ENCODE results near the gene ARL16.

The ARL16 gene

DNA sequence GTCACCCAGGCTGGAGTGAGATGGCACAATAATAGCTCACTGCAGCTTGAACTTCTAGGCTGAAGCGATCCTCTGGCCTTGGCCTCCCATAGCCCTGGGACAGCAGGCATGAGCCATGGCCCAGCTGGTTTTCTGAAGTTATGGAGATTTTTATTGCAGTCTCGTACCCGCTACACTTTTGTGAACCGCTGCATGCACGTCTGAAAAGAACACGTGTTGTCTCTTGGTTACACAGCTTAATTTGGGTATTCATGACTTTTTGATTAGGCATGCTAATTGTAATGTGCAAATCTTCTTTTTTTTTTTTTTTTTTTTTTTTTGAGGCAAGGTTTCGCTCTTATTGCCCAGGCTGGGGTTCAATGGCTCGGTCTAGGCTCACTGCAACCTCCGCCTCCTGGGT lies 41.8 kb upstream of the ARL16 start:
- Histone ChIP-seq H3K9me3 (ENCODE audit: insufficient read depth, low read length) (no peaks in the 10 kb centered on the region), H3K4me3 (ENCODE audit: low read length) (no peak overlapping the region), H3K4me1 (ENCODE audit: low read length) (peaks cover 10% of the 10 kb centered on the region), H3K27ac (ENCODE audit: low read length) (no peak overlapping the region), H3K9ac (ENCODE audit: low read length) (no peak overlapping the region), H3K27me3 (ENCODE audit: low read depth, low read length) (peaks cover 10% of the 10 kb centered on the region; the same call in 1 of the 2 replicates), H3K36me3 (replicated peaks; ENCODE audit: low read depth, low read length) (no peaks in the 10 kb centered on the region), H4K20me1 (ENCODE audit: insufficient read depth, low read length) (no peaks in the 10 kb centered on the region), H3K79me2 (ENCODE audit: low read length) (no peaks in the 10 kb centered on the region), H2AFZ (ENCODE audit: low read depth, low read length) (no peak overlapping the region), H3K4me2 (ENCODE audit: low read length) (no peak overlapping the region)
- TF ChIP-seq CTCF (IDR thresholded peaks at IDR 0.05; ENCODE audit: low read depth, low read length) (no peak), EZH2phosphoT487 (IDR thresholded peaks at IDR 0.05; ENCODE audit: low read depth) (no peak)

- H3K36me3 ChIP-seq (replicated peaks; ENCODE audit: low read depth, low read length), result no peaks in the 10 kb centered on the region
- H3K27ac ChIP-seq (ENCODE audit: low read length), result no peak overlapping the region
- H3K9me3 ChIP-seq (ENCODE audit: insufficient read depth, low read length), result no peaks in the 10 kb centered on the region
- H2AFZ ChIP-seq (ENCODE audit: low read depth, low read length), result no peak overlapping the region
- H3K4me1 ChIP-seq (ENCODE audit: low read length), result peaks cover 10% of the 10 kb centered on the region
- 0 out of 2 replicates have a peak, but pooled peaks cover 6% of the 10 kb centered on the region for H3K27me3 ChIP-seq (ENCODE audit: low read depth, low read length)
- TF ChIP-seq EZH2phosphoT487 (IDR thresholded peaks at IDR 0.05; ENCODE audit: low read depth) (no peak), CTCF (IDR thresholded peaks at IDR 0.05; ENCODE audit: low read depth, low read length) (no peak)
- no peak overlapping the region for H3K4me3 ChIP-seq (ENCODE audit: low read length)
- no peak overlapping the region for H3K4me2 ChIP-seq (ENCODE audit: low read length)
- H3K79me2 ChIP-seq (ENCODE audit: low read length), result no peaks in the 10 kb centered on the region
- H4K20me1 ChIP-seq (ENCODE audit: insufficient read depth, low read length), result no peaks in the 10 kb centered on the region
- no peak overlapping the region for H3K9ac ChIP-seq (ENCODE audit: low read length)
These were observed 40.1 kb upstream of the ARL16 start for GRCh38 chr17:81723651-81724209.

DNA sequence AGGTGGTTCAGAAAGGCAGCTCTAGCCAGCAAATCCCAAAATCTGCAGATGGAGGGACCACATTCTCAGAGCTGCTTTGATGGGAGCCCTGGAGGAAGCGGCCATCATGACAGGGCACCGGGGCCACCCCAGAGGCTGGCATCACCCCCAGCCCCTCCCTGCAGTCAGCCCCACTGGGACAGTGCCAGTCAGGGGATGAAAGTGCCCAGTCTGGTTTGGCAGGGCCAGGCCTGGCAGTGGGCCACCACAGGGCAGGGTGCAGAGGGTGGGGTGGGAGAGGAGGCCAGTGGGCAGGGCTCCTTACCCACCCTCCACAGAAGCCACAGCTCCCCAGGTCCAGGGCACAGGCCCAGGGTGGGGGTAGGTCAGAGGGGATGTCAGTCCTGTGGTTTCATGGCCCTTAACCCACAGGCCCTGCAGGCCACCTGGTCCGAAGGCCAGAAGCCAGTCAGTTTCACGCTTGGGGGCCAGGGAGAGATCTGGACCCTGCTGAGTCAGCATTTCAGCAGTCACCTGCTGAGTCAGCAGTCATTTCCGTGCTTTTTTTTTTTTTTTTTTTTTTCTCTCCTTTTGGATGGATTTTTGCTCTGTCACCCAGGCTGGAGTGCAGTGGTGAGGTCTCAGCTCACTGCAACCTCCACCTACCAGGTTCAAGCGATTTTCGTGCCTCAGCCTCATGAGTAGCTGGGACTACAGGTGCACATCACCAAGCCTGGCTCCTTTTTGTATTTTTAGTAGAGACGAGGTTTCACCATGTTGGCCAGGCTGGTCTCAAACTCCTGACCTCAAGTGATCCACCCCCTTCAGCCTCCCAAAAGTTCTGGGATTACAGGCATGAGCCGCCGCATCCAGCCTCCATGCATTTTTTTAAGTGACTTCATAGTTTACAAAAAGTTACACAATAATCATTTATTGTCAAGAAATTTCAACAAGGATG lies 38.9 kb upstream of the ARL16 start:
- no peak overlapping the region for H3K27ac ChIP-seq (ENCODE audit: low read length)
- H3K36me3 ChIP-seq (replicated peaks; ENCODE audit: low read depth, low read length), result peaks cover 4% of the 10 kb centered on the region
- no peaks in the 10 kb centered on the region for H4K20me1 ChIP-seq (ENCODE audit: insufficient read depth, low read length)
- H2AFZ ChIP-seq (ENCODE audit: low read depth, low read length), result no peak overlapping the region
- TF ChIP-seq EZH2phosphoT487 (IDR thresholded peaks at IDR 0.05; ENCODE audit: low read depth) (no peak), CTCF (IDR thresholded peaks at IDR 0.05; ENCODE audit: low read depth, low read length) (no peak)
- H3K9ac ChIP-seq (ENCODE audit: low read length), result no peak overlapping the region
- peaks cover 10% of the 10 kb centered on the region for H3K4me1 ChIP-seq (ENCODE audit: low read length)
- no peak overlapping the region for H3K4me2 ChIP-seq (ENCODE audit: low read length)
- H3K27me3 ChIP-seq (ENCODE audit: low read depth, low read length), result 0 out of 2 replicates have a peak, but pooled peaks cover 6% of the 10 kb centered on the region
- no peaks in the 10 kb centered on the region for H3K9me3 ChIP-seq (ENCODE audit: insufficient read depth, low read length)
- H3K4me3 ChIP-seq (ENCODE audit: low read length), result no peak overlapping the region
- no peaks in the 10 kb centered on the region for H3K79me2 ChIP-seq (ENCODE audit: low read length)

Data from OCI-LY3 (cell line).